ENCODE data around the gene COIL.

COIL gene

DNA sequence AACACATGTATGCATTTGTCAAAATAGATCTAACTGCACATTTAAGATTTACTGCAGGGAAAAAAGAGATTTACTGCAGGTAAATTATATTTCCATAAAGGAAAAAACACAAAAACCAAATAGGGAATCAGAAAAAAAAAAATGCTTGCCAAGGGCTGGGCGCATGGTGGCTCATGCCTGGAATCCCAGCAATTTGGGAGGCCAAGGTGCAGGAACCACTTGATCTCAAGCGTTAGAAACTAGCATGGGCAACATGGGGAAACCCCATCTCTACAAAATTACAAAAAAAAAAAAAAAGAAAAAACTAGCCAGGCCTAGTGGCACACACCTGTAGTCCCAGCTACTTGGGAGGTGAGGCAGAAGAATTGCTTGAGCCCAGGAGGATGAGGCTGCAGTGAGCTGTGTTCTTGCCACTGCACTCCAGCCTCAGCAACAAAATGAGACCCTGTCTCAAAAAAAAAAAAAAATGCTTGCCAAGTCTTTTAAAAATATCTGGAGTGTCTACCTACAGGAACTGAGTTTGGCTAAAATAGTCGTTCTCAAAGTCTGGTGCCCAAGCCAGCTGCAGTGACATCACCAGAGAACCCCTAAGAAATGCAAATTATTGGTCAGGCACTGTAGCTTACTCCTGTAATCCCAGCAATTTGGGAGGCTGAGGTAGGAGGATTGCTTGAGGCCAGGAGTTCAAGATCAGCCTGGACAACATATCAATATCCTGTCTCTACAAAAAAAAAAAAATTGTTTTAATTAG lies 64.5 kb downstream of the COIL start:
- ChIA-PET CTCF (interaction anchor here (1.2 kb wide), 1 partner anchor 13 kb away, joined by 3 read pairs; no protein-coding TSS in a partner anchor), POLR2A (interaction anchor here (0.7 to 1.6 kb wide), 4 partner anchors 10 to 310 kb away, joined by 3 to 6 read pairs (median 4); no protein-coding TSS in a partner anchor)
- TF ChIP-seq, protein P1, sequence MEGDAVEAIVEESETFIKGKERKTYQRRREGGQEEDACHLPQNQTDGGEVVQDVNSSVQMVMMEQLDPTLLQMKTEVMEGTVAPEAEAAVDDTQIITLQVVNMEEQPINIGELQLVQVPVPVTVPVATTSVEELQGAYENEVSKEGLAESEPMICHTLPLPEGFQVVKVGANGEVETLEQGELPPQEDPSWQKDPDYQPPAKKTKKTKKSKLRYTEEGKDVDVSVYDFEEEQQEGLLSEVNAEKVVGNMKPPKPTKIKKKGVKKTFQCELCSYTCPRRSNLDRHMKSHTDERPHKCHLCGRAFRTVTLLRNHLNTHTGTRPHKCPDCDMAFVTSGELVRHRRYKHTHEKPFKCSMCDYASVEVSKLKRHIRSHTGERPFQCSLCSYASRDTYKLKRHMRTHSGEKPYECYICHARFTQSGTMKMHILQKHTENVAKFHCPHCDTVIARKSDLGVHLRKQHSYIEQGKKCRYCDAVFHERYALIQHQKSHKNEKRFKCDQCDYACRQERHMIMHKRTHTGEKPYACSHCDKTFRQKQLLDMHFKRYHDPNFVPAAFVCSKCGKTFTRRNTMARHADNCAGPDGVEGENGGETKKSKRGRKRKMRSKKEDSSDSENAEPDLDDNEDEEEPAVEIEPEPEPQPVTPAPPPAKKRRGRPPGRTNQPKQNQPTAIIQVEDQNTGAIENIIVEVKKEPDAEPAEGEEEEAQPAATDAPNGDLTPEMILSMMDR (IDR thresholded peaks at IDR 0.05; ENCODE audit: control extremely low read depth, extremely low read depth, low read depth, missing control alignments), result no peak

DNA sequence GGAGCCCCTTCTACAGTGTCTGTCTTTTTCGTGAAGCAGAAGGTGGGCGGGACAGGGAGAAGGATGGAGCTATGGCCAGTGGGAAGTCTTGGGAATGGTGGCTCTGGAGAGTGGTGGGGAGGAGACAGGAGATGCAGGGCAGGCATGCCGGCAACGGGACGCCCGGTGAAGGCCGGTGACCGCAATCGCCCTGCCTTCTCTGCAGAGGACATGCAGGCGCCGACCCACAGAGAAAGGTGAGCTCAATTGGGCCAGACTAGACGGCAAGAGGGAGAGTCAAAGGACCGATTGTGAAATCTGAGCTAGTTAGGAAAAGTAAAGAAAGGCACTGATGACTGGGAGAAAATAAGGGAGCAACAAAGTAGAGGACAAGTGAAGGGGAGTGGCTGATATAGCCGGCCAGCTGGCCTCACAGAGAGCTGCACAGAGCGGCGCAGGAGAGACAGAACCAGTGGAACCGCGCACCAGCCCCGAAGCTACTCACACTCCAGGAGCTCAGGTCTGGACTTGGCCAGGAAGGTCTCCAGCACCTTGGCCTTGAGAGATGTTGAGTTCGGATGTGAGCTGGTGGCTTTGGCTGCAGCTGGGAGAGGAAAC lies 65.9 kb downstream of the COIL start:
- TF ChIP-seq, protein P1 (IDR thresholded peaks at IDR 0.05; ENCODE audit: control extremely low read depth, extremely low read depth, low read depth, missing control alignments), result no peak
- ChIA-PET POLR2A (interaction anchor here (1.6 kb wide), 1 partner anchor 15 kb away, joined by 6 read pairs; no protein-coding TSS in a partner anchor), CTCF (interaction anchor here (0.8 to 1.8 kb wide), 5 partner anchors 13 to 115 kb away, joined by 3 to 7 read pairs (median 4); no protein-coding TSS in a partner anchor)
- no peak for DNase-seq (ENCODE audit: extremely low spot score)

More for the DNA sequence above, 64.5 kb downstream of the COIL start:
- DNase-seq (ENCODE audit: extremely low spot score), result no peak

DNA sequence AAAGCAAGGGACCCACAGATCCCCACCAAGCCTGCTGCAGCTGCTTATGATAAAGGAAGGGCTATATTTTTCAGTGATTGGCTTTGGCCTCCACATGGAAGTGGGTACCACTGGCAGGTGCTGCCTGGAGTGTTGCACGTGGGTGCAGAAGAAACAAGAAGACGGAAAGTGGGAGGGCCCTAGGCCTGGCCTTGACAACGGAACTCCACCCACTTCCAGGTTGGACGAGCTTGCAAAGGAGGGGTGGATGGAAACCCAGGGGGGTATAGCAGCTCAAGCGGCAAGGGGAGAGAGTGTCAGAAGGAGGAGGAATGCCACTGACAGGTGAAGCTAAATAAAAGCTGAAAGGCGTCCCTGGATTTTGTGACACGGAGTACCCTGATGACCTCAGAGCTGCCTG lies 67.3 kb downstream of the COIL start:
- TF ChIP-seq, protein P1 (IDR thresholded peaks at IDR 0.05; ENCODE audit: control extremely low read depth, extremely low read depth, low read depth, missing control alignments), result no peak
- DNase-seq (ENCODE audit: extremely low spot score), result no peak
- CTCF ChIA-PET, result interaction anchor here (0.9 to 1.8 kb wide), 4 partner anchors 10 to 46 kb away, joined by 4 to 7 read pairs (median 4); no protein-coding TSS in a partner anchor
- POLR2A ChIA-PET, result interaction anchor here (0.6 to 1.2 kb wide), 2 partner anchors 9 to 26 kb away, joined by 3 read pairs; no protein-coding TSS in a partner anchor

GRCh38 chr17:56892333-56892732 lies 68.5 kb downstream of the COIL start:
- POLR2A ChIA-PET, result no interaction called here
- TF ChIP-seq, protein P1 (IDR thresholded peaks at IDR 0.05; ENCODE audit: control extremely low read depth, extremely low read depth, low read depth, missing control alignments), result no peak
- CTCF ChIA-PET, result interaction anchor here (4.9 kb wide), 1 partner anchor 18 kb away, joined by 20 read pairs; no protein-coding TSS in a partner anchor
- DNase-seq (ENCODE audit: extremely low spot score), result no peak

DNA sequence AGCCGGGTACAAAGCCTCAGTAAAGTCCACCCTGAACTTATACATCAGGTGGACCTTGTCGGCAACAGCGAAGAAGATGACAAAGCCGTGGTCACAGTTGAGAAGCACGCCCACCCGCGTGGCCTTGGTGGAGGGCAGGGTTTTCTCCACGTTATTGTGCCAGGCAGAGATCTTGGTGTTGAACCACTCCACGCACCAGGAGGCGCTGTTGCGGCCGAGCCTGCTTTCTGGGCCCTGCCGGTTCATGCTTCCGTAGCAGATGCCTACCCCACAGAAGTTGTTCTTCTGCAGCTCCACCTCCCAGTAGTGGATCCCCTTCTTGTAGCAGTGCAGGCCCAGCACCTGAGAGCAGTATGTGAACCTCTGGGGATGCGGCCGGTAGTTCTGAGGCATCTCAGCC lies 69.1 kb downstream of the COIL start:
- POLR2A ChIA-PET, result no interaction called here
- CTCF ChIA-PET, result interaction anchor here (0.9 to 4.9 kb wide), 3 partner anchors 10 to 33 kb away, joined by 3 to 20 read pairs (median 8); no protein-coding TSS in a partner anchor
- no peak for DNase-seq (ENCODE audit: extremely low spot score)
- TF ChIP-seq, protein P1 (IDR thresholded peaks at IDR 0.05; ENCODE audit: control extremely low read depth, extremely low read depth, low read depth, missing control alignments), result no peak

- CTCF ChIA-PET, result interaction anchor here (0.9 to 4.9 kb wide), 6 partner anchors 10 to 72 kb away, joined by 3 to 20 read pairs (median 7); no protein-coding TSS in a partner anchor
- no peak for DNase-seq (ENCODE audit: extremely low spot score)
- TF ChIP-seq, protein P1 (IDR thresholded peaks at IDR 0.05; ENCODE audit: control extremely low read depth, extremely low read depth, low read depth, missing control alignments), result no peak
- POLR2A ChIA-PET, result interaction anchor here (1.3 kb wide), 1 partner anchor 23 kb away, joined by 4 read pairs; the partner anchor contains the start of gene TRIM25
Measured at GRCh38 chr17:56890906-56891674, 69.8 kb downstream of the COIL start.
